ENCODE measurements around the gene NRN1L. TPM values are rescaled to one million over a fixed set of nuclear protein-coding genes. Genes with fewer than 3 reads are reported as not detected.

The NRN1L gene
- total RNA-seq, 1 experiment from 2014 or later, result not detected

- POLR2A ChIA-PET (ENCODE audit: unreplicated experiment), result no interaction called here
- H3K9me2 ChIP-seq (replicated peaks; ENCODE audit: low read length), result no peaks in the 10 kb centered on the region
- no peaks in the 10 kb centered on the region for H3K9me3 ChIP-seq (ENCODE audit: low read length)
- no peak overlapping the region for H3K9ac ChIP-seq (ENCODE audit: low read length)
- no peak overlapping the region for H3K4me2 ChIP-seq (ENCODE audit: low read length)
- TF ChIP-seq EZH2 (IDR thresholded peaks at IDR 0.05; ENCODE audit: low read length, unreplicated experiment) (no peak), CTCF (conservative IDR thresholded peaks at IDR 0.05; ENCODE audit: low read depth, low read length) (no peak), EZH2phosphoT487 (IDR thresholded peaks at IDR 0.05; ENCODE audit: borderline replicate concordance, low read length) (no peak)
- no peak for ATAC-seq
- no peak overlapping the region for H3K27ac ChIP-seq (ENCODE audit: low read length)
- peaks cover 6% of the 10 kb centered on the region; the same call in 1 of the 2 replicates for H3K4me1 ChIP-seq (ENCODE audit: insufficient read depth, low read length)
- CTCF ChIA-PET, result no interaction called here
- no TSS peak for BruUV-seq (replicated peaks)
- H3F3A ChIP-seq (ENCODE audit: low read length, unreplicated experiment), result no peaks in the 10 kb centered on the region
- H2AFZ ChIP-seq (ENCODE audit: low read length), result no peak overlapping the region
- H3K79me2 ChIP-seq (ENCODE audit: low read length), result no peaks in the 10 kb centered on the region
- no peaks in the 10 kb centered on the region for H3K27me3 ChIP-seq (ENCODE audit: low read length)
- DNase-seq, result no peak
- H4K20me1 ChIP-seq (ENCODE audit: low read length), result no peaks in the 10 kb centered on the region
- H3K36me3 ChIP-seq (ENCODE audit: low read depth, low read length), result peaks cover 4% of the 10 kb centered on the region; the same call in 1 of the 2 replicates
- H3K4me3 ChIP-seq (ENCODE audit: low read length), result no peak overlapping the region
- intact Hi-C loops (cut with micrococcal nuclease), result no loop called here
These were observed 1.3 kb downstream of the NRN1L start for GRCh38 chr16:67885976-67886375.

GRCh38 chr16:67886387-67886786, 1.7 kb downstream of the NRN1L start:
- peaks cover 6% of the 10 kb centered on the region; the same call in 1 of the 2 replicates for H3K4me1 ChIP-seq (ENCODE audit: insufficient read depth, low read length)
- no peaks in the 10 kb centered on the region for H3F3A ChIP-seq (ENCODE audit: low read length, unreplicated experiment)
- CTCF ChIA-PET, result no interaction called here
- H4K20me1 ChIP-seq (ENCODE audit: low read length), result no peaks in the 10 kb centered on the region
- no peaks in the 10 kb centered on the region for H3K9me2 ChIP-seq (replicated peaks; ENCODE audit: low read length)
- H2AFZ ChIP-seq (ENCODE audit: low read length), result no peak overlapping the region
- no peak for TF ChIP-seq EZH2phosphoT487 (IDR thresholded peaks at IDR 0.05; ENCODE audit: borderline replicate concordance, low read length)
- no peak for TF ChIP-seq CTCF (conservative IDR thresholded peaks at IDR 0.05; ENCODE audit: low read depth, low read length)
- no TSS peak for BruUV-seq (replicated peaks)
- intact Hi-C loops (cut with micrococcal nuclease), result no loop called here
- H3K27ac ChIP-seq (ENCODE audit: low read length), result no peak overlapping the region
- no peaks in the 10 kb centered on the region for H3K9me3 ChIP-seq (ENCODE audit: low read length)
- DNase-seq (no peak), ATAC-seq (no peak)
- no peak overlapping the region for H3K9ac ChIP-seq (ENCODE audit: low read length)
- no peak overlapping the region for H3K4me2 ChIP-seq (ENCODE audit: low read length)
- POLR2A ChIA-PET (ENCODE audit: unreplicated experiment), result no interaction called here
- H3K27me3 ChIP-seq (ENCODE audit: low read length), result no peaks in the 10 kb centered on the region
- 0 out of 2 replicates have a peak, but pooled peaks cover 4% of the 10 kb centered on the region for H3K36me3 ChIP-seq (ENCODE audit: low read depth, low read length)
- no peak overlapping the region for H3K4me3 ChIP-seq (ENCODE audit: low read length)
- H3K79me2 ChIP-seq (ENCODE audit: low read length), result no peaks in the 10 kb centered on the region

GRCh38 chr16:67888331-67888730, 3.6 kb downstream of the NRN1L start:
- no peak for TF ChIP-seq EZH2phosphoT487 (IDR thresholded peaks at IDR 0.05; ENCODE audit: borderline replicate concordance, low read length)
- TF ChIP-seq CTCF (conservative IDR thresholded peaks at IDR 0.05; ENCODE audit: low read depth, low read length), result no peak
- no peak for TF ChIP-seq EZH2 (IDR thresholded peaks at IDR 0.05; ENCODE audit: low read length, unreplicated experiment)
- no peak overlapping the region for H3K27ac ChIP-seq (ENCODE audit: low read length)
- H3K36me3 ChIP-seq (ENCODE audit: low read depth, low read length), result 0 out of 2 replicates have a peak, but pooled peaks cover 4% of the 10 kb centered on the region
- H3K27me3 ChIP-seq (ENCODE audit: low read length), result no peaks in the 10 kb centered on the region
- H3K79me2 ChIP-seq (ENCODE audit: low read length), result peaks cover 2% of the 10 kb centered on the region
- H3F3A ChIP-seq (ENCODE audit: low read length, unreplicated experiment), result no peaks in the 10 kb centered on the region
- BruUV-seq (replicated peaks), result no TSS peak
- H3K9me2 ChIP-seq (replicated peaks; ENCODE audit: low read length), result no peaks in the 10 kb centered on the region
- no peak overlapping the region for H3K4me2 ChIP-seq (ENCODE audit: low read length)
- ChIA-PET POLR2A (ENCODE audit: unreplicated experiment) (interaction anchor here (0.6 kb wide), 1 partner anchor 82 kb away, joined by 3 read pairs; the partner anchor contains the start of genes RANBP10 and TSNAXIP1), CTCF (no interaction called here)
- H4K20me1 ChIP-seq (ENCODE audit: low read length), result no peaks in the 10 kb centered on the region
- no peak overlapping the region for H3K9ac ChIP-seq (ENCODE audit: low read length)
- no peaks in the 10 kb centered on the region for H3K9me3 ChIP-seq (ENCODE audit: low read length)
- H3K4me3 ChIP-seq (ENCODE audit: low read length), result no peak overlapping the region
- DNase-seq, result no peak
- peaks cover 12% of the 10 kb centered on the region; the same call in 1 of the 2 replicates for H3K4me1 ChIP-seq (ENCODE audit: insufficient read depth, low read length)
- intact Hi-C loops (cut with micrococcal nuclease), result no loop called here
- no peak overlapping the region for H2AFZ ChIP-seq (ENCODE audit: low read length)
- no peak for ATAC-seq
